H9 (cell line): ENCODE measurements around the gene EXOC3. TPM values are rescaled to one million over a fixed set of nuclear protein-coding genes. Genes with fewer than 3 reads are reported as not detected.

Source experiments
- DNase-seq: peaks from one replicate; pipeline ENCODE4 v3.0.0-alpha.2; 2017
- H2AFZ ChIP-seq: one replicate; pipeline ENCODE4 v1.6.1; 2013; ENCODE audit warnings: mild to moderate bottlenecking, low read length, control low read depth, moderate library complexity
- H2AK5ac ChIP-seq: 2 replicates; pipeline ENCODE4 v1.6.1; 2013; ENCODE audit warnings: low read length, control low read depth, mixed read lengths; ENCODE audit not compliant: insufficient read length
- H2BK120ac ChIP-seq: one replicate; pipeline ENCODE4 v1.6.1; 2013; ENCODE audit warnings: low read depth, mild to moderate bottlenecking, low read length, control low read depth, inconsistent platforms; ENCODE audit not compliant: poor library complexity, severe bottlenecking
- H2BK12ac ChIP-seq: 2 replicates; pipeline ENCODE4 v1.6.1; 2013; ENCODE audit warnings: low read length, control low read depth, mixed read lengths, low read depth; ENCODE audit not compliant: insufficient read length
- H2BK15ac ChIP-seq: 2 replicates; pipeline ENCODE4 v1.6.1; 2013; ENCODE audit warnings: low read depth, low read length, control low read depth
- H2BK20ac ChIP-seq: one replicate; pipeline ENCODE4 v1.6.1; 2013; ENCODE audit warnings: low read depth, mild to moderate bottlenecking, low read length, control low read depth, inconsistent platforms; ENCODE audit not compliant: poor library complexity, severe bottlenecking
- H2BK5ac ChIP-seq: 2 replicates; pipeline ENCODE4 v1.6.1; 2013; ENCODE audit warnings: low read length, control low read depth, mixed read lengths; ENCODE audit not compliant: insufficient read length
- H3K14ac ChIP-seq: 2 replicates; pipeline ENCODE4 v1.6.1; 2013; ENCODE audit warnings: low read length, control low read depth; ENCODE audit not compliant: insufficient read depth
- H3K18ac ChIP-seq: 2 replicates; pipeline ENCODE4 v1.6.1; 2013; ENCODE audit warnings: low read depth, mild to moderate bottlenecking, mixed read lengths, low read length, control low read depth; ENCODE audit not compliant: insufficient read length
- H3K23ac ChIP-seq: 2 replicates; pipeline ENCODE4 v1.6.1; 2013; ENCODE audit warnings: low read length, control low read depth, mixed read lengths, low read depth; ENCODE audit not compliant: insufficient read length
- H3K23me2 ChIP-seq: 2 replicates; pipeline ENCODE4 v1.6.1; 2013; ENCODE audit warnings: low read depth, mild to moderate bottlenecking, mixed read lengths, low read length, control low read depth; ENCODE audit not compliant: insufficient read length, poor library complexity, severe bottlenecking
- H3K27ac ChIP-seq: 2 replicates; pipeline ENCODE4 v1.5.1; 2013; ENCODE audit warnings: low read length, control low read depth, mixed read lengths, low read depth; ENCODE audit not compliant: insufficient read length
- H3K27me3 ChIP-seq: 2 replicates; pipeline ENCODE4 v1.6.1; 2013; ENCODE audit warnings: low read length, control low read depth, inconsistent platforms; ENCODE audit not compliant: insufficient read depth
- H3K4ac ChIP-seq: 2 replicates; pipeline ENCODE4 v1.6.1; 2013; ENCODE audit warnings: low read depth, mild to moderate bottlenecking, control low read depth, inconsistent platforms, low read length, moderate library complexity
- H3K4me1 ChIP-seq: 2 replicates; pipeline ENCODE4 v1.6.1; 2013; ENCODE audit warnings: low read length, control low read depth, inconsistent platforms; ENCODE audit not compliant: insufficient read depth
- H3K4me2 ChIP-seq: 2 replicates; pipeline ENCODE4 v1.6.1; 2013; ENCODE audit warnings: low read length, control low read depth, mixed read lengths; ENCODE audit not compliant: insufficient read length, insufficient read depth
- H3K56ac ChIP-seq: 2 replicates; pipeline ENCODE4 v1.6.1; 2013; ENCODE audit warnings: low read depth, mild to moderate bottlenecking, mixed read lengths, low read length, control low read depth; ENCODE audit not compliant: insufficient read length
- H3K79me1 ChIP-seq: 2 replicates; pipeline ENCODE4 v1.6.1; 2013; ENCODE audit warnings: low read depth, mild to moderate bottlenecking, moderate library complexity, low read length, control low read depth, inconsistent platforms; ENCODE audit not compliant: insufficient read depth, poor library complexity, severe bottlenecking
- H3K79me2 ChIP-seq: 2 replicates; pipeline ENCODE4 v1.6.1; 2013; ENCODE audit warnings: low read length, control low read depth, inconsistent platforms; ENCODE audit not compliant: insufficient read depth
- H3K9ac ChIP-seq: 2 replicates; pipeline ENCODE4 v1.6.1; 2013; ENCODE audit warnings: low read length, control low read depth, mixed read lengths; ENCODE audit not compliant: insufficient read length; ENCODE audit errors: extremely low read depth
- H3K9me3 ChIP-seq: one replicate; pipeline ENCODE4 v1.6.1; 2013; ENCODE audit warnings: low read depth, low read length, inconsistent platforms; ENCODE audit not compliant: control insufficient read depth
- H3T11ph ChIP-seq: one replicate; pipeline ENCODE4 v1.6.1; 2013; ENCODE audit warnings: mild to moderate bottlenecking, low read length, control low read depth, inconsistent platforms
- H4K20me1 ChIP-seq: one replicate; pipeline ENCODE4 v1.6.1; 2013; ENCODE audit not compliant: control insufficient read depth, insufficient read length, insufficient read depth
- H4K5ac ChIP-seq: 2 replicates; pipeline ENCODE4 v1.6.1; 2013; ENCODE audit warnings: low read depth, mild to moderate bottlenecking, mixed read lengths, low read length, control low read depth; ENCODE audit not compliant: insufficient read length
- H4K8ac ChIP-seq: replicated peaks from 2 replicates; pipeline ENCODE4 v1.6.1; 2013; ENCODE audit warnings: low read length, control low read depth, mixed read lengths, low read depth; ENCODE audit not compliant: insufficient read length
- H4K91ac ChIP-seq: 2 replicates; pipeline ENCODE4 v1.6.1; 2013; ENCODE audit warnings: low read depth, mild to moderate bottlenecking, moderate library complexity, mixed read lengths, low read length, control low read depth; ENCODE audit not compliant: insufficient read length
- H3K27ac Mint-ChIP-seq, 3 experiments: 2 replicates in 2 of 3; 3 replicates in 1 of 3; pipeline ENCODE4 v1.8.0; 2020 to 2021; ENCODE audit warnings: mixed read lengths in 3 of 3, mild to moderate bottlenecking in 1 of 3, moderate library complexity in 1 of 3
- H3K27me3 Mint-ChIP-seq: 2 replicates; pipeline ENCODE4 v1.8.0; 2021; ENCODE audit warnings: low read depth, mild to moderate bottlenecking, moderate library complexity, mixed read lengths
- H3K36me3 Mint-ChIP-seq, 3 experiments: 2 replicates in 2 of 3; 3 replicates in 1 of 3; pipeline ENCODE4 v1.8.0; 2020 to 2021; ENCODE audit warnings: low read depth in 3 of 3, mixed read lengths in 3 of 3; ENCODE audit not compliant: insufficient read depth in 1 of 3
- H3K4me1 Mint-ChIP-seq, 2 experiments: 2 replicates each; pipeline ENCODE4 v1.8.0; 2020; ENCODE audit warnings: mixed read lengths in 2 of 2
- H3K4me3 Mint-ChIP-seq, 2 experiments: 2 replicates in 1 of 2; 3 replicates in 1 of 2; pipeline ENCODE4 v1.8.0; 2020 to 2021; ENCODE audit warnings: mild to moderate bottlenecking in 2 of 2, mixed read lengths in 2 of 2, moderate library complexity in 1 of 2
- H3K9me3 Mint-ChIP-seq, 2 experiments: 2 replicates in 1 of 2; 3 replicates in 1 of 2; pipeline ENCODE4 v1.8.0; 2020; ENCODE audit warnings: mild to moderate bottlenecking in 2 of 2, mixed read lengths in 2 of 2, moderate library complexity in 1 of 2
- WGBS: extraction: QIAGEN DNeasy Blood & Tissue Kit; methylation state at CpG from one replicate; pipeline ENCODE4 v1.1.7; 2013; ENCODE audit warnings: missing lambda C conversion rate, low lambda C conversion rate, mixed read lengths; ENCODE audit not compliant: insufficient read length; ENCODE audit errors: extremely low coverage; 5-methylcytosine and 5-hydroxymethylcytosine counted together
- total RNA-seq: library from RNA; stranded (reverse); gene quantifications from 2 replicates; pipeline ENCODE4 v1.2.1, GENCODE V29; 2021
- TF ChIP-seq, protein P1 (sequence below): fragments of 200-600 bp; sonication (generic); conservative IDR thresholded peaks from 3 replicates; pipeline ENCODE4 v1.8.0; 2021; ENCODE audit warnings: antibody characterized with exemption, mild to moderate bottlenecking

EXOC3 gene
- total RNA-seq, 1 experiment from 2014 or later, result 36.7 TPM

DNA sequence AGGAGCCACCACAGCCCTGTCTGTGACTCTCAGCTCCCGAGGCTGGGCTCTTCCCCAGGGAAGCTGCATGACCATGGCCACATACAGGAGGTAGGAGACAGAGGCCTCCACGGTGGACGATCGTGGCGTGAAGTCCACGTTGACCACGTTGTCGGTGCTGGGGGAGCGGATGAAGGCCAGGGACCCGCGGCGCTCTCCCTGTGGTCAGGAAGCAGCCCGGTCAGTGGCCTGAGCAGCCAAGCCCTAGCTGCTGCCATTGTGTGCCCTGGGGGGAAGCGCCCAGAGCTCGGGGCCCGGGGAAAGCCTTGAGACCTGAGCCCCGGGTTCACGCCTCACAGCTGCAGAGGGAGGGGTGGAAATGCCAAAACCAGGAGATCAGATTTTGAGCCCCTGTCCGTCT, 34.3 kb downstream of the EXOC3 start:
- H3K4ac ChIP-seq, result no peak overlapping the region
- Mint-ChIP-seq H3K27ac (no peak overlapping the region), H3K4me1 (peaks cover 0 to 4% of the 10 kb centered on the region in 2 experiments; a peak in 1 of 4 replicates), H3K36me3 (no peaks in the 10 kb centered on the region), H3K9me3 (no peaks in the 10 kb centered on the region), H3K27me3 (peaks cover 45% of the 10 kb centered on the region), H3K4me3 (no peak overlapping the region)
- H3K14ac ChIP-seq, result no peak overlapping the region
- peaks cover 25% of the 10 kb centered on the region; the same call in 1 of the 2 replicates for H3K27me3 ChIP-seq
- no peak for DNase-seq
- H2BK120ac ChIP-seq, result no peak overlapping the region
- H3K23ac ChIP-seq, result no peak overlapping the region
- no peak overlapping the region for H3K9ac ChIP-seq
- H3K4me2 ChIP-seq, result no peak overlapping the region
- no peak overlapping the region for H2BK20ac ChIP-seq
- H3K23me2 ChIP-seq, result peaks cover 13% of the 10 kb centered on the region
- H3K79me1 ChIP-seq, result no peaks in the 10 kb centered on the region
- H3K79me2 ChIP-seq, result no peaks in the 10 kb centered on the region
- no peak overlapping the region for H2BK5ac ChIP-seq
- no peaks in the 10 kb centered on the region for H3K9me3 ChIP-seq
- no peak overlapping the region for H2AFZ ChIP-seq
- no peaks in the 10 kb centered on the region for H4K20me1 ChIP-seq
- no peaks in the 10 kb centered on the region for H3K4me1 ChIP-seq
- H3K18ac ChIP-seq, result no peak overlapping the region
- no peak overlapping the region for H4K5ac ChIP-seq
- TF ChIP-seq, protein P1, sequence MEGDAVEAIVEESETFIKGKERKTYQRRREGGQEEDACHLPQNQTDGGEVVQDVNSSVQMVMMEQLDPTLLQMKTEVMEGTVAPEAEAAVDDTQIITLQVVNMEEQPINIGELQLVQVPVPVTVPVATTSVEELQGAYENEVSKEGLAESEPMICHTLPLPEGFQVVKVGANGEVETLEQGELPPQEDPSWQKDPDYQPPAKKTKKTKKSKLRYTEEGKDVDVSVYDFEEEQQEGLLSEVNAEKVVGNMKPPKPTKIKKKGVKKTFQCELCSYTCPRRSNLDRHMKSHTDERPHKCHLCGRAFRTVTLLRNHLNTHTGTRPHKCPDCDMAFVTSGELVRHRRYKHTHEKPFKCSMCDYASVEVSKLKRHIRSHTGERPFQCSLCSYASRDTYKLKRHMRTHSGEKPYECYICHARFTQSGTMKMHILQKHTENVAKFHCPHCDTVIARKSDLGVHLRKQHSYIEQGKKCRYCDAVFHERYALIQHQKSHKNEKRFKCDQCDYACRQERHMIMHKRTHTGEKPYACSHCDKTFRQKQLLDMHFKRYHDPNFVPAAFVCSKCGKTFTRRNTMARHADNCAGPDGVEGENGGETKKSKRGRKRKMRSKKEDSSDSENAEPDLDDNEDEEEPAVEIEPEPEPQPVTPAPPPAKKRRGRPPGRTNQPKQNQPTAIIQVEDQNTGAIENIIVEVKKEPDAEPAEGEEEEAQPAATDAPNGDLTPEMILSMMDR, result no peak
- no peak overlapping the region for H2AK5ac ChIP-seq
- WGBS, result no CpG with 5 or more reads among the region's 19 CpGs
- H3T11ph ChIP-seq, result no peak overlapping the region
- H2BK15ac ChIP-seq, result no peak overlapping the region
- H3K56ac ChIP-seq, result no peak overlapping the region
- H2BK12ac ChIP-seq, result no peak overlapping the region
- no peak overlapping the region for H3K27ac ChIP-seq
- H4K8ac ChIP-seq, result no peak overlapping the region
- H4K91ac ChIP-seq, result no peak overlapping the region
